GM12872 (cell line): ENCODE measurements around the gene CCR1.

Experiments used
- CTCF ChIP-seq: IDR thresholded peaks from 3 replicates; pipeline ENCODE4 v1.5.1; 2011; ENCODE audit warnings: low read depth, mild to moderate bottlenecking, low read length, moderate library complexity; ENCODE audit not compliant: insufficient read depth

CCR1 gene

GRCh38 chr3:46209053-46209452, 940 bp upstream of the CCR1 start:
- no peak for TF ChIP-seq CTCF

- TF ChIP-seq CTCF: no peak
Observed at GRCh38 chr3:46206282-46207015, 1.7 kb downstream of the CCR1 start.

GRCh38 chr3:46205286-46205960, 2.7 kb downstream of the CCR1 start:
- TF ChIP-seq CTCF: no peak

- no peak for TF ChIP-seq CTCF
Observed at GRCh38 chr3:46203681-46204080, 4.4 kb downstream of the CCR1 start.

GRCh38 chr3:46202535-46202934, 5.6 kb downstream of the CCR1 start:
- TF ChIP-seq CTCF: no peak

GRCh38 chr3:46200790-46201189, 7.3 kb downstream of the CCR1 start:
- TF ChIP-seq CTCF: no peak

GRCh38 chr3:46200211-46200610, 7.9 kb downstream of the CCR1 start:
- TF ChIP-seq CTCF: no peak
